ENCODE measurements around the gene DLK2. TPM values are rescaled to one million over a fixed set of nuclear protein-coding genes. Genes with fewer than 3 reads are reported as not detected.
"Not testable (repeated sequence)": the region's sequence is repeated elsewhere in the genome, so short reads cannot be mapped to it uniquely, and the experiment has no call there.

Gene DLK2
- total RNA-seq, 1 donor, result 0.31 TPM

- peaks cover 19% of the 10 kb centered on the region for H3K4me1 ChIP-seq (ENCODE audit: insufficient read depth, low read length)
- no peaks in the 10 kb centered on the region for H3K27me3 ChIP-seq (ENCODE audit: insufficient read depth, low read length)
- H3K4me3 ChIP-seq (ENCODE audit: low read length), result no peak overlapping the region
- no peaks in the 10 kb centered on the region for H3K9me3 ChIP-seq (ENCODE audit: low read depth, low read length)
Observed at GRCh38 chr6:43432009-43432945, 23.1 kb downstream of the DLK2 start.

- peaks cover 25% of the 10 kb centered on the region for H3K4me1 ChIP-seq (ENCODE audit: insufficient read depth, low read length)
- H3K4me3 ChIP-seq (ENCODE audit: low read length), result no peak overlapping the region
- H3K27me3 ChIP-seq (ENCODE audit: insufficient read depth, low read length), result no peaks in the 10 kb centered on the region
- H3K9me3 ChIP-seq (ENCODE audit: low read depth, low read length), result no peaks in the 10 kb centered on the region
Observed at GRCh38 chr6:43428874-43429273, 26.5 kb downstream of the DLK2 start.

- Histone ChIP-seq H3K4me3 (ENCODE audit: low read length) (peak overlapping the region; percentile 67), H3K9me3 (ENCODE audit: low read depth, low read length) (no peaks in the 10 kb centered on the region), H3K27me3 (ENCODE audit: insufficient read depth, low read length) (no peaks in the 10 kb centered on the region), H3K4me1 (ENCODE audit: insufficient read depth, low read length) (peaks cover 25% of the 10 kb centered on the region)
Observed at GRCh38 chr6:43428112-43428570, 27.2 kb downstream of the DLK2 start.

GRCh38 chr6:43427406-43428111 is 27.8 kb downstream of the DLK2 start, which contains the start of gene ABCC10:
ABCC10 (plus strand) TSS chr6:43427541; CDS start chr6:43427979, 438 bp downstream.
- H3K4me3 ChIP-seq (ENCODE audit: low read length), result peak within 1 kb of the TSS; percentile 67
- no peaks in the 10 kb centered on the region for H3K27me3 ChIP-seq (ENCODE audit: insufficient read depth, low read length)
- no peaks in the 10 kb centered on the region for H3K9me3 ChIP-seq (ENCODE audit: low read depth, low read length)
- H3K4me1 ChIP-seq (ENCODE audit: insufficient read depth, low read length), result peaks cover 25% of the 10 kb centered on the region

- Histone ChIP-seq H3K4me3 (ENCODE audit: low read length) (peak overlapping the region; percentile 67), H3K27me3 (ENCODE audit: insufficient read depth, low read length) (no peaks in the 10 kb centered on the region), H3K4me1 (ENCODE audit: insufficient read depth, low read length) (peaks cover 25% of the 10 kb centered on the region)
Observed at GRCh38 chr6:43426928-43427405, 28.4 kb downstream of the DLK2 start.

GRCh38 chr6:43425083-43425482 is 30.3 kb downstream of the DLK2 start:
- not testable (repeated sequence) for H3K27me3 ChIP-seq (ENCODE audit: insufficient read depth, low read length); H3K4me3 ChIP-seq (ENCODE audit: low read length); H3K9me3 ChIP-seq (ENCODE audit: low read depth, low read length)
- H3K4me1 ChIP-seq (ENCODE audit: insufficient read depth, low read length), result peaks cover 25% of the 10 kb centered on the region

More at GRCh38 chr6:43426928-43427405, 28.4 kb downstream of the DLK2 start:
- H3K9me3 ChIP-seq (ENCODE audit: low read depth, low read length), result no peaks in the 10 kb centered on the region

- Histone ChIP-seq H3K4me1 (ENCODE audit: insufficient read depth, low read length) (peaks cover 1% of the 10 kb centered on the region), H3K4me3 (ENCODE audit: low read length) (no peak overlapping the region), H3K9me3 (ENCODE audit: low read depth, low read length) (no peaks in the 10 kb centered on the region), H3K27me3 (ENCODE audit: insufficient read depth, low read length) (no peaks in the 10 kb centered on the region)
Observed at GRCh38 chr6:43421831-43422230, 33.5 kb downstream of the DLK2 start.

- Histone ChIP-seq H3K4me3 (ENCODE audit: low read length) (no peak overlapping the region), H3K9me3 (ENCODE audit: low read depth, low read length) (no peaks in the 10 kb centered on the region), H3K4me1 (ENCODE audit: insufficient read depth, low read length) (no peaks in the 10 kb centered on the region), H3K27me3 (ENCODE audit: insufficient read depth, low read length) (no peaks in the 10 kb centered on the region)
Observed at GRCh38 chr6:43420012-43420709, 35.2 kb downstream of the DLK2 start.

GRCh38 chr6:43416935-43417334 is 38.4 kb downstream of the DLK2 start:
- H3K9me3 ChIP-seq (ENCODE audit: low read depth, low read length), result no peaks in the 10 kb centered on the region
- no peaks in the 10 kb centered on the region for H3K27me3 ChIP-seq (ENCODE audit: insufficient read depth, low read length)
- no peak overlapping the region for H3K4me3 ChIP-seq (ENCODE audit: low read length)
- H3K4me1 ChIP-seq (ENCODE audit: insufficient read depth, low read length), result no peaks in the 10 kb centered on the region

GRCh38 chr6:43415275-43415674 is 40.1 kb downstream of the DLK2 start:
- H3K27me3 ChIP-seq (ENCODE audit: insufficient read depth, low read length); H3K4me3 ChIP-seq (ENCODE audit: low read length); H3K4me1 ChIP-seq (ENCODE audit: insufficient read depth, low read length); H3K9me3 ChIP-seq (ENCODE audit: low read depth, low read length): not testable (repeated sequence)

- no peaks in the 10 kb centered on the region for H3K4me1 ChIP-seq (ENCODE audit: insufficient read depth, low read length)
- peaks cover 2% of the 10 kb centered on the region for H3K27me3 ChIP-seq (ENCODE audit: insufficient read depth, low read length)
- no peak overlapping the region for H3K4me3 ChIP-seq (ENCODE audit: low read length)
- no peaks in the 10 kb centered on the region for H3K9me3 ChIP-seq (ENCODE audit: low read depth, low read length)
Observed at GRCh38 chr6:43413002-43413401, 42.3 kb downstream of the DLK2 start.

- H3K9me3 ChIP-seq (ENCODE audit: low read depth, low read length), result no peaks in the 10 kb centered on the region
- no peak overlapping the region for H3K4me3 ChIP-seq (ENCODE audit: low read length)
- H3K27me3 ChIP-seq (ENCODE audit: insufficient read depth, low read length), result peaks cover 2% of the 10 kb centered on the region
- no peaks in the 10 kb centered on the region for H3K4me1 ChIP-seq (ENCODE audit: insufficient read depth, low read length)
Observed at GRCh38 chr6:43412541-43412940, 42.8 kb downstream of the DLK2 start.

- H3K4me1 ChIP-seq (ENCODE audit: insufficient read depth, low read length); H3K9me3 ChIP-seq (ENCODE audit: low read depth, low read length); H3K27me3 ChIP-seq (ENCODE audit: insufficient read depth, low read length); H3K4me3 ChIP-seq (ENCODE audit: low read length): not testable (repeated sequence)
Observed at GRCh38 chr6:43410776-43411175, 44.6 kb downstream of the DLK2 start.

- Histone ChIP-seq H3K9me3 (ENCODE audit: low read depth, low read length) (no peaks in the 10 kb centered on the region), H3K4me3 (ENCODE audit: low read length) (no peak overlapping the region), H3K27me3 (ENCODE audit: insufficient read depth, low read length) (peaks cover 17% of the 10 kb centered on the region), H3K4me1 (ENCODE audit: insufficient read depth, low read length) (no peaks in the 10 kb centered on the region)
Observed at GRCh38 chr6:43408259-43408658, 47.1 kb downstream of the DLK2 start.

- Histone ChIP-seq H3K27me3 (ENCODE audit: insufficient read depth, low read length) (peaks cover 18% of the 10 kb centered on the region), H3K4me1 (ENCODE audit: insufficient read depth, low read length) (no peaks in the 10 kb centered on the region), H3K4me3 (ENCODE audit: low read length) (no peak overlapping the region), H3K9me3 (ENCODE audit: low read depth, low read length) (no peaks in the 10 kb centered on the region)
Observed at GRCh38 chr6:43407296-43407695, 48.1 kb downstream of the DLK2 start.
